ENCODE measurements around the gene KIF13A.

The KIF13A gene

DNA sequence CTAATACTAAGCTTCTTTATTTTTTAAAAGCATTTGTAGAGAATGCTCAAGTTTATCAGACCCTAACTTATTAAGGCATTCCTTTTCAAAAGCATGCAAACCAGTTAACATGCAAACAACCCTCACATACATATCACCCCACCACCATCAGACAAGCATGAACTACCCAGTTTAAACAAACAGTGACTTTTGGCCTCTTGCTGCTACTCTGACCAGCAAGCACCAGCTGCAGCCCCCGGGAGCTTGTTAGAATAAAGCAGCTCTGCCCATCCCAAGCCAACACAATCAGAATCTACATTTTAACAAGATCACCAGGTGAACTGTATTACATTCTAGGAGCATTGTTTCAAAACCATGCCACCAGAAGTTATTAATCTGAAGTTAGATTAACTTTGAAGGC is 274.9 kb downstream of the KIF13A start:
- Histone ChIP-seq H3K36me3 (ENCODE audit: control insufficient read depth, insufficient read depth, low read length) (no peaks in the 10 kb centered on the region), H3K9ac (ENCODE audit: low read length) (no peak overlapping the region), H3K27me3 (ENCODE audit: control insufficient read depth, insufficient read depth, low read length) (no peaks in the 10 kb centered on the region), H3K27ac (ENCODE audit: low read depth, low read length) (no peak overlapping the region), H3K4me3 (ENCODE audit: low read depth, low read length) (no peak overlapping the region), H3K4me1 (ENCODE audit: control insufficient read depth, insufficient read depth, low read length) (peaks cover 18% of the 10 kb centered on the region), H3K9me3 (ENCODE audit: control insufficient read depth, insufficient read depth, low read depth, low read length) (no peaks in the 10 kb centered on the region)

DNA sequence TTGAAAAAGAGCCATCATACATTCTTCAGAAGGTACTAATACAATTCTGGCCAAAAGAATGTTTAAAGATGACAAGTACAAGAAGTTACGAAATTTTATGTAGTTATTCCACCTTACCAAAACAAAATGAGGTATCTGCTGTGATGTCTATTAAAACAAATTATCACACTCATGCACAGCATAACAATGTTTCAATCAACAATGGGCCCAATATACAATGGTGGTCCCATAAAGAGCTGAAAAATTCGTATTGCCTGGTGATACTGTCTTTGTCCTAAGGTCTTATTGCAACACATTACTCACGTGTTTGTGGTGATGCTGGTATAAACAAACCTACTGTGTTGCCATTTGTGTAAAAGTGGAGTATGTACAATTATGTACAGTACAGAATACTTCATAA is 277.1 kb downstream of the KIF13A start:
- no peak overlapping the region for H3K9ac ChIP-seq (ENCODE audit: low read length)
- no peak overlapping the region for H3K4me3 ChIP-seq (ENCODE audit: low read depth, low read length)
- H3K27ac ChIP-seq (ENCODE audit: low read depth, low read length): no peak overlapping the region
- H3K4me1 ChIP-seq (ENCODE audit: control insufficient read depth, insufficient read depth, low read length): peaks cover 19% of the 10 kb centered on the region
- no peaks in the 10 kb centered on the region for H3K9me3 ChIP-seq (ENCODE audit: control insufficient read depth, insufficient read depth, low read depth, low read length)
- no peaks in the 10 kb centered on the region for H3K36me3 ChIP-seq (ENCODE audit: control insufficient read depth, insufficient read depth, low read length)
- H3K27me3 ChIP-seq (ENCODE audit: control insufficient read depth, insufficient read depth, low read length): no peaks in the 10 kb centered on the region

GRCh38 chr6:17709476-17709875 is 278.0 kb downstream of the KIF13A start:
- Histone ChIP-seq H3K4me3 (ENCODE audit: low read depth, low read length) (no peak overlapping the region), H3K9me3 (ENCODE audit: control insufficient read depth, insufficient read depth, low read depth, low read length) (no peaks in the 10 kb centered on the region), H3K27ac (ENCODE audit: low read depth, low read length) (no peak overlapping the region), H3K9ac (ENCODE audit: low read length) (no peak overlapping the region), H3K36me3 (ENCODE audit: control insufficient read depth, insufficient read depth, low read length) (no peaks in the 10 kb centered on the region), H3K27me3 (ENCODE audit: control insufficient read depth, insufficient read depth, low read length) (no peaks in the 10 kb centered on the region), H3K4me1 (ENCODE audit: control insufficient read depth, insufficient read depth, low read length) (peaks cover 11% of the 10 kb centered on the region)
